Measurements from ENCODE around the gene SLC39A11.

GRCh38 chr17:72816406-72816805 lies 276.1 kb downstream of the SLC39A11 start:
- TF ChIP-seq EZH2 (IDR thresholded peaks at IDR 0.05; ENCODE audit: insufficient read depth, low read length) (no peak), CTCF (IDR thresholded peaks at IDR 0.05; ENCODE audit: insufficient read depth, low read depth, low read length) (no peak)

All from astrocyte (in vitro differentiated cells and primary cell).